HG03565 (cell line): ENCODE data around the gene HTR4.

Experiments used
- ATAC-seq: cut with Tn5 transposase; IDR thresholded peaks from one replicate; pipeline ENCODE4 v1.9.1; 2021; ENCODE audit warnings: mild to moderate bottlenecking, moderate library complexity; ENCODE audit not compliant: unreplicated experiment

Gene HTR4

DNA sequence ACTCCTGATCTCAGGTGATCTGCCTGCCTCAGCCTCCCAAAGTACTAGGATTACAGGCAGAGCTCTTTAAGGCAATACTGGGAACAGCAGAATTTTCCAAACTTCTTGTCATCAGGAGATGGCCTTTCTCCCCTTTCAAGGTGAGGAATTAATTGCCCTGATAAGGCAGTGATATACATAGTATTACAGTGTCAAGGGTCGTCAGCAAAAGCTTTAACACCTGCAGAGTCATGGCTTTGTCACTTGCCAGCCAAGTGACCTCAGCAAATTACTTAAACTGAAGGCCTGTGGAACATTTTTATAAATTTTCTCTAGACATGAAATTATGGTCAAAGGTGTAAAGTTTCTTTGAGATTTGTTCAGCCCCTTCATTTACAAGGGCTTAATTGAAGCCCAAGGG lies 211.1 kb downstream of the HTR4 start:
- no peak for ATAC-seq

DNA sequence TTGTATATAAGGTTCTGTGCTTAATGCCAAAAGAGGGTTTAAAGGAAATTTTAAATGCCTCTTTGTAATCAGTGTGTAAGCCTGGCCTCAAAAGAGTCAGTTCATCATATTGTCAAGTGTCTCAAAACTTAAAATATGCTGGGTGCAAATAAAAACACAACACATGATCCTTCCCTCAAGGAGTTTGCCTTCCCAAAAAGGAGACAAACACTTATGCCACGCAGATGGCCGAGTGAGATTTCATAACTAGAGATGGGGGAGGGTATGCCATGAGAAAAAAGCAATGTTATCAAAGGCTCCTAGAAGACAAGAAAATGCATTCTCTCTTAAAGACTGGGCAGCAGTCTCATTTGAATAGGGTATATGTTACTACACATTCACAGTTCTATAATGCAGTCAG lies 215.4 kb downstream of the HTR4 start:
- ATAC-seq, result no peak

DNA sequence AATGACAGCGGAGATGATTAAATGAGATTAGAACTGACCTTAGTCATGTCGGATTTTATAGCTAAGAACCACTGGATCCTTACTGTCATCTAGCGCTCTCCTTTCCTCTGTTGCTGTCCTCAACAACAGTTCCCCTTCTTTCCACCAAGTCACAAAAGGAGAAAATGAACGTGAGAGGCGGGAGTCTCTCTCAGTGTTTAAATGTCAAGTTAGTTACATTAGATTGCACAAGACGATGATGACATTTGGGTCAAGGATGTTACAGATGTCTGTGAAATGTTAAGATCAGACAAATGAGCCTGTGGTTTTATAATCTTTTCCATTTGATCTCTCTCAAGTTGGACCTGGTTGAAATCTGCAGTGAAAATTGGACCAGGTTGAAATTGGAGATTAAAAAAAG lies 217.1 kb downstream of the HTR4 start:
- ATAC-seq, result no peak

DNA sequence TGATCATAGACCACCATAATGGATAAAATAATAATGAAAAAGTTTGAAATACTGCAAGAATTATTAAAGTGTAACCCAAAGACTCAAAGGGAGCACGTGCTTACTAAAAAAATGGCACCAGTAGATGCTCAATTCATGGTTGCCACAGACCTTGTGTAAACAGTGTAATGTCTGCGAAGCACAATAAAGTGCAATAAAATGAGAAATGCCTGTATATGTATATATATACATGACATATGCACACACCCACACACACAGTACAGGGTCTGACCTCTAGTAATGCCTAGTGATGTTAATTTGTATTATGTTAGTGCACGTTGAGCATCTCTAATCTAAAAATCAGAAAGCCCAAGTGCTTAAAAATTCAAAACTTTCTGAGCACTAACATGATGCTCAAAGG lies 218.3 kb downstream of the HTR4 start:
- no peak for ATAC-seq

DNA sequence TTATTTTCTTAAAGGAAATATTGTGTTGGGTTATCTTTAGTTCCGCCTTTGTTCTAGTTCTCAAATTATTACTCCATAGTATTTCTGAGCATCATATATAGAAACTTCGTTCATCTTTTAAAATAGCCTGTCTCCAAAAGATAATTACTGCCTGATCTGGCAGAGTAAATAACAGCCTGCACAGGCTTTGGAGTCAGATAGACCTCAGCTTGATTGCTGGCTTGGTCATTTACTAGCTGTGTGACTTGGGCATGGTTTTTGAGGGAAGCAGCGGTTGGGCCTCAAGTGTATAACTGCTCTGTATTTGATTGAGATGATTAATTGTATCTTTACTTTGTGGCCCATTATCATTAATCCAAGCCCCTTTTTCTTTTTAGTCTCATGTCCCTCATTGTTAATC lies 220.5 kb downstream of the HTR4 start:
- no peak for ATAC-seq
